ENCODE data around the gene NAP1L1.

Gene NAP1L1

GRCh38 chr12:76023069-76023690, 61.3 kb downstream of the NAP1L1 start:
- Histone ChIP-seq H3K27me3 (ENCODE audit: control insufficient read depth, insufficient read depth, low read length) (no peaks in the 10 kb centered on the region), H3K36me3 (ENCODE audit: control insufficient read depth, insufficient read depth, low read length) (no peaks in the 10 kb centered on the region), H3K27ac (ENCODE audit: low read depth, low read length) (no peak overlapping the region), H3K4me1 (ENCODE audit: control insufficient read depth, insufficient read depth, low read length) (no peaks in the 10 kb centered on the region), H3K9ac (ENCODE audit: low read length) (no peak overlapping the region), H3K4me3 (ENCODE audit: low read length) (no peak overlapping the region)

DNA sequence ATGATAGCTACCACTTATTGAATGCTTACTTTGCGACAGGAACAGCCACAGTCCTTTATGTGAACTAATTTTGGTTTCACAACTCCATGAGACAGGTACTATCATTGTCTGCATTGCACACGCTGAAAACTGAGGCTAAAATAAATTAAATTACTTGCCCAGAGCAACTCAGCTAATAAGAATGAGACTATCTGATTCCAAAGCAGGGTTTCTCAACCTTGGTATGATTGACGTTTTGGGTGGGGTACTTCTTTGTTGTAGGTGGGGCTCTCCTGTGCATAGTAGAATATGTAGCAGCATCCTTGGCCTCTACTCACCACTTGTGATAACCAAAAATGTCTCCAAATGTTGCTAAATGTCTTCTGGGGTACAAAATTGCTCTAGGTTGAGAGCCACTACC, 62.0 kb downstream of the NAP1L1 start:
- Histone ChIP-seq H3K27ac (ENCODE audit: low read depth, low read length) (no peak overlapping the region), H3K27me3 (ENCODE audit: control insufficient read depth, insufficient read depth, low read length) (no peaks in the 10 kb centered on the region), H3K36me3 (ENCODE audit: control insufficient read depth, insufficient read depth, low read length) (no peaks in the 10 kb centered on the region), H3K9ac (ENCODE audit: low read length) (no peak overlapping the region), H3K4me3 (ENCODE audit: low read length) (no peak overlapping the region), H3K4me1 (ENCODE audit: control insufficient read depth, insufficient read depth, low read length) (no peaks in the 10 kb centered on the region)

DNA sequence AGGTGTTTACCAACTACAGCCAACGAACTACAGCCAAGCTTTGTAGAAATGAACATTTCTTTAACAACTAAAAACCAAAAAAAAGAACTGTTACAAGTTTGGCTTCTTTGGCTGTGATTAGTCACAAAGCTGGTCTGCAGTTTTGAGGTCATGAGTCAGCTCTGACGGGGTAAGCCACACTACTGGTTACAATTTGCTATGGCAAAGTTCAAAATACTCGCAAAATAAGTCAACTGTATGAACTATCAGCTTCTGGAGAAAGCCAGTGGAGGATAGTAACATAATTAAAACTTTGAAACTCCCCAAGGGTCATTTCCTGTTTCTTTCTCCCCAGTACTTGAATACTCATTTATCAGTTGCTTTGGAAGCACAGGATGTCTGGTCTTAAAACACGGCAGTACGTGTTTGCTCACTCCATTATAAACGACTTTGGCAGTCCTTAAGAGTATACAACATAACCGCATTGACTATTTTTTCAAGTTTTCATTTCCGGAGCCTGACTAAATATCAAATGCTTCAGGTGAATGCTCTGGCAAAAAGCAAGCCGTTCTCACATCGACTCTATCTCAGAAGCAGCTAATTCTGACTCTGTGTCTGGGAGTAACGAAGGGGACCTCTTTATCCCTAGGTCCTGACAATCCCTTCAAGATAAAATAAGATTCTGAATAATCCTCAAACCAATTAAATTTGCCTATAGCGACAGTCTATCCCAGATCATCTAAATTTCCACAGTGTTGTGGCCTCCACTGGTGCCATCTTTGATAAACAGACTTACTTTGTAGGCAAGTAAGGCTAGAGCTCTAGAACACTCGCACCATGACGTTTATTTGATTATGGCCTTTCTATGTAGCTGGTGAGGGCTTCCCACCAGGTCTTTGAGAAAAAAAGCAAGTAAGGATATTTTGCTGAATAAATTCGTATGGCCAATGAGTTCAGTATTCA, 63.5 kb downstream of the NAP1L1 start:
- H3K27me3 ChIP-seq (ENCODE audit: control insufficient read depth, insufficient read depth, low read length), result no peaks in the 10 kb centered on the region

DNA sequence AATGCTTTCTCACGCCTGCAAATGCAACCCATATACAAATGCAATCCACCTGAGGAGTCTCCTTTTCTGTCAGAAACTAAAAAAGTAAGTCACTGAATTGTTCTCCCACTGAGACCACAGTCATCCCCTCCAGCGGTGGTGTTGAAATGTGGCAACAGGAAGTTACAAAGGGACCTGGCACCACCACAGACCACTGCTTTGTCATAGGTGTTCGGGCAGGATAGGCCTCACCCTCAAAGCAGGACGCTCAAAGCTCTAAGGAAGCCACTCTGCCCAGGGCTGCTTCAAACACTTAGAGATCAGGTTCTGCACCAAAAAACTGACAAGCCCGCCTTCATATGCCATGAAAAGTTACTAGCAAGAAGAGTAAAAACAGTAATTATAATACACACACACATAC, 64.2 kb downstream of the NAP1L1 start:
- Histone ChIP-seq H3K27ac (ENCODE audit: low read depth, low read length) (peak overlapping the region; percentile 16), H3K27me3 (ENCODE audit: control insufficient read depth, insufficient read depth, low read length) (no peaks in the 10 kb centered on the region), H3K4me3 (ENCODE audit: low read length) (no peak overlapping the region), H3K36me3 (ENCODE audit: control insufficient read depth, insufficient read depth, low read length) (no peaks in the 10 kb centered on the region), H3K4me1 (ENCODE audit: control insufficient read depth, insufficient read depth, low read length) (no peaks in the 10 kb centered on the region), H3K9ac (ENCODE audit: low read length) (no peak overlapping the region)

More for the DNA sequence above, 63.5 kb downstream of the NAP1L1 start:
- Histone ChIP-seq H3K36me3 (ENCODE audit: control insufficient read depth, insufficient read depth, low read length) (no peaks in the 10 kb centered on the region), H3K4me3 (ENCODE audit: low read length) (no peak overlapping the region), H3K9ac (ENCODE audit: low read length) (no peak overlapping the region), H3K4me1 (ENCODE audit: control insufficient read depth, insufficient read depth, low read length) (no peaks in the 10 kb centered on the region), H3K27ac (ENCODE audit: low read depth, low read length) (peak overlapping the region; percentile 16)

DNA sequence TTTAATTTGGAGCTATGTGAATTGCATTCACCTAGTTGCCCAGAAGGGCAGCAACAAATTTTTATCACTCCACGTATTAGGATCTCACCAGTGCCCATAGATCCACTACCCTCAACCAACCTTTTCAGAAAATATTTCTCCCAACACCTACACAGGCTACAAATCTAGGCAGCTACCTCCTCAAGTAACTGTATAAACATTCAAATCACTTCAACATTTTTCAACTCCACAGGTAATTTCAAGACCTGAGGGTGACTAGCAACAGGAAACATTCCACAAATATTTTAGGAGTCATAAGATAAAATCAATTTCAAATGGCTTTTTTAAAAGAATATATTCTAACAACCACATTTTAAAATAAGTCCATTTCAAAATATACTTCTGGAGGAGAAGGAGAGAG, 65.8 kb downstream of the NAP1L1 start:
- Histone ChIP-seq H3K27ac (ENCODE audit: low read depth, low read length) (no peak overlapping the region), H3K36me3 (ENCODE audit: control insufficient read depth, insufficient read depth, low read length) (no peaks in the 10 kb centered on the region), H3K4me1 (ENCODE audit: control insufficient read depth, insufficient read depth, low read length) (no peaks in the 10 kb centered on the region), H3K9ac (ENCODE audit: low read length) (no peak overlapping the region), H3K4me3 (ENCODE audit: low read length) (no peak overlapping the region), H3K27me3 (ENCODE audit: control insufficient read depth, insufficient read depth, low read length) (no peaks in the 10 kb centered on the region)

- H3K27ac ChIP-seq (ENCODE audit: low read depth, low read length), result no peak overlapping the region
- no peaks in the 10 kb centered on the region for H3K27me3 ChIP-seq (ENCODE audit: control insufficient read depth, insufficient read depth, low read length)
Observed at GRCh38 chr12:76018111-76018510, 66.4 kb downstream of the NAP1L1 start.

DNA sequence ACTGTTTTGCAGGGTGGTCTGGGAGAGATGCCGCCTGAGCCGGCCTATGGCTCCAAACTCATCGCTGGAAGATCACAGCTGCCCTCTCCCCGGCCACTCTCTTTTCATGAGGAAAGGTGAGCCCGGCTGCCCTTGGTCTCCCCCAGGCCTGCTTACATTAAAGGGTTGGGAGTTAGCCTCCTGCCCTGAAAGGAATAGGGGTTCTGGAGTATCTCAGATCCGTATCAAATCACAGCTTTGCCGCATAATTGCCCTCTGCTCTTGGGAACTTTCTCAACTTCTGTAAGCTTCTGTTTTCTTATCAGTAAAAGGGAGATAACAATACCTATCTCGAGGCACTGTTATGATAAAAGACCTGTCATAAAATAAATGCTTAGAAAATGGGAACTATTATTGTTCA, 70.5 kb downstream of the NAP1L1 start:
- Histone ChIP-seq H3K9ac (ENCODE audit: low read length) (no peak overlapping the region), H3K36me3 (ENCODE audit: control insufficient read depth, insufficient read depth, low read length) (no peaks in the 10 kb centered on the region), H3K4me1 (ENCODE audit: control insufficient read depth, insufficient read depth, low read length) (no peaks in the 10 kb centered on the region), H3K27ac (ENCODE audit: low read depth, low read length) (no peak overlapping the region), H3K27me3 (ENCODE audit: control insufficient read depth, insufficient read depth, low read length) (no peaks in the 10 kb centered on the region), H3K4me3 (ENCODE audit: low read length) (no peak overlapping the region)

More at GRCh38 chr12:76018111-76018510, 66.4 kb downstream of the NAP1L1 start:
- H3K4me1 ChIP-seq (ENCODE audit: control insufficient read depth, insufficient read depth, low read length), result no peaks in the 10 kb centered on the region
- H3K9ac ChIP-seq (ENCODE audit: low read length), result no peak overlapping the region
- no peak overlapping the region for H3K4me3 ChIP-seq (ENCODE audit: low read length)
- no peaks in the 10 kb centered on the region for H3K36me3 ChIP-seq (ENCODE audit: control insufficient read depth, insufficient read depth, low read length)

GRCh38 chr12:76013603-76014002, 70.9 kb downstream of the NAP1L1 start:
- Histone ChIP-seq H3K27me3 (ENCODE audit: control insufficient read depth, insufficient read depth, low read length) (no peaks in the 10 kb centered on the region), H3K9ac (ENCODE audit: low read length) (no peak overlapping the region), H3K27ac (ENCODE audit: low read depth, low read length) (no peak overlapping the region)

DNA sequence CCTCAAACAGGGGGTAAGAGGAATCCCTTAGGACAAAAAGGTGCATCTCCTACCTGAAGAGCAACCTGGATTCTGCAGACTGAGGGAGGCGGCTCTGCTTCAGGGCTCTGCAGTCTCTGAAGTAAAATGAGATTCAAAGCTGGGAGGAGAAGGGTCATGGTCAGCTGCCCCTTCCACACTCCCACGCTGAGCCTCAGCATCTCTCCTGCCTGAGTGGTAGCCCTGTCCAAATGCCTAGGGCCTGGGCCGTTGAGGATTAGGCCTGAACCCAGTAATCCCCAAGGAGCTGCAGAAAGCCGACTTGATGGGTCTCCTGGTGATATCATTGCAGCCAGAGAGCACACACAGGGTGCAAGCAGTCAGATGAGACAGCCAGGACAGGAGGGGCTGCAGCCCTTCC, 71.8 kb downstream of the NAP1L1 start:
- H3K4me3 ChIP-seq (ENCODE audit: low read length), result no peak overlapping the region
- no peak overlapping the region for H3K9ac ChIP-seq (ENCODE audit: low read length)
- H3K4me1 ChIP-seq (ENCODE audit: control insufficient read depth, insufficient read depth, low read length), result no peaks in the 10 kb centered on the region
- no peaks in the 10 kb centered on the region for H3K36me3 ChIP-seq (ENCODE audit: control insufficient read depth, insufficient read depth, low read length)
- no peaks in the 10 kb centered on the region for H3K27me3 ChIP-seq (ENCODE audit: control insufficient read depth, insufficient read depth, low read length)
- no peak overlapping the region for H3K27ac ChIP-seq (ENCODE audit: low read depth, low read length)

More at GRCh38 chr12:76013603-76014002, 70.9 kb downstream of the NAP1L1 start:
- Histone ChIP-seq H3K4me3 (ENCODE audit: low read length) (no peak overlapping the region), H3K36me3 (ENCODE audit: control insufficient read depth, insufficient read depth, low read length) (no peaks in the 10 kb centered on the region), H3K4me1 (ENCODE audit: control insufficient read depth, insufficient read depth, low read length) (no peaks in the 10 kb centered on the region)

GRCh38 chr12:76010732-76011458, 73.6 kb downstream of the NAP1L1 start:
- Histone ChIP-seq H3K4me3 (ENCODE audit: low read length) (no peak overlapping the region), H3K9ac (ENCODE audit: low read length) (no peak overlapping the region), H3K27me3 (ENCODE audit: control insufficient read depth, insufficient read depth, low read length) (no peaks in the 10 kb centered on the region), H3K27ac (ENCODE audit: low read depth, low read length) (no peak overlapping the region), H3K36me3 (ENCODE audit: control insufficient read depth, insufficient read depth, low read length) (no peaks in the 10 kb centered on the region), H3K4me1 (ENCODE audit: control insufficient read depth, insufficient read depth, low read length) (no peaks in the 10 kb centered on the region)

- Histone ChIP-seq H3K36me3 (ENCODE audit: control insufficient read depth, insufficient read depth, low read length) (no peaks in the 10 kb centered on the region), H3K4me3 (ENCODE audit: low read length) (no peak overlapping the region), H3K4me1 (ENCODE audit: control insufficient read depth, insufficient read depth, low read length) (no peaks in the 10 kb centered on the region), H3K27ac (ENCODE audit: low read depth, low read length) (no peak overlapping the region), H3K9ac (ENCODE audit: low read length) (no peak overlapping the region), H3K27me3 (ENCODE audit: control insufficient read depth, insufficient read depth, low read length) (no peaks in the 10 kb centered on the region)
Observed at GRCh38 chr12:76008428-76008827, 76.1 kb downstream of the NAP1L1 start.

- no peaks in the 10 kb centered on the region for H3K36me3 ChIP-seq (ENCODE audit: control insufficient read depth, insufficient read depth, low read length)
- no peaks in the 10 kb centered on the region for H3K27me3 ChIP-seq (ENCODE audit: control insufficient read depth, insufficient read depth, low read length)
- no peak overlapping the region for H3K27ac ChIP-seq (ENCODE audit: low read depth, low read length)
- H3K4me1 ChIP-seq (ENCODE audit: control insufficient read depth, insufficient read depth, low read length), result no peaks in the 10 kb centered on the region
- H3K4me3 ChIP-seq (ENCODE audit: low read length), result no peak overlapping the region
- H3K9ac ChIP-seq (ENCODE audit: low read length), result no peak overlapping the region
Observed at GRCh38 chr12:76007640-76008039, 76.8 kb downstream of the NAP1L1 start.

All from rectal smooth muscle tissue (tissue), 1 donor.